Bronchial epithelial cell (primary cell): Measurements from ENCODE around the gene PTPRH. TPM values are rescaled to one million over a fixed set of nuclear protein-coding genes. Genes with fewer than 3 reads are reported as not detected.
A peak's percentile ranks its signal among the peaks of the same experiment; 100 is the strongest.
"Not testable (repeated sequence)": the region's sequence is repeated elsewhere in the genome, so short reads cannot be mapped to it uniquely, and the experiment has no call there.

ENCODE experiments used
- DNase-seq: peaks from one replicate; pipeline ENCODE4 v3.0.0-alpha.2; 2010; ENCODE audit warnings: low read depth
- FAIRE-seq: peaks from 2 replicates; lab custom pipeline; 2011; peaks lifted over from hg19 to GRCh38; lab: Jason Lieb, UNC
- H3K27me3 ChIP-seq: 2 replicates; pipeline ENCODE4 v1.5.1; 2011; ENCODE audit warnings: low read length; ENCODE audit not compliant: control insufficient read depth, insufficient read depth
- H3K36me3 ChIP-seq: 2 replicates; pipeline ENCODE4 v1.5.1; 2011; ENCODE audit warnings: low read length; ENCODE audit not compliant: control insufficient read depth, insufficient read depth
- H3K4me3 ChIP-seq: 2 replicates; pipeline ENCODE4 v1.5.1; 2011; ENCODE audit warnings: mild to moderate bottlenecking, low read depth, low read length, control low read depth
- total RNA-seq: library from RNA; depleted of rRNA; stranded (reverse); fragments of >200 nt; gene quantifications from 2 replicates; pipeline ENCODE4 v1.2.1, GENCODE V29; 2014
- TF ChIP-seq, protein P1 (sequence below): IDR thresholded peaks from 2 replicates; pipeline ENCODE4 v1.5.1; 2011; ENCODE audit warnings: mild to moderate bottlenecking, moderate library complexity, low read length, control low read depth, inconsistent platforms; ENCODE audit not compliant: insufficient read depth, severe bottlenecking

Gene PTPRH
- total RNA-seq, 1 donor from 2014 or later: 3.9 TPM

DNA sequence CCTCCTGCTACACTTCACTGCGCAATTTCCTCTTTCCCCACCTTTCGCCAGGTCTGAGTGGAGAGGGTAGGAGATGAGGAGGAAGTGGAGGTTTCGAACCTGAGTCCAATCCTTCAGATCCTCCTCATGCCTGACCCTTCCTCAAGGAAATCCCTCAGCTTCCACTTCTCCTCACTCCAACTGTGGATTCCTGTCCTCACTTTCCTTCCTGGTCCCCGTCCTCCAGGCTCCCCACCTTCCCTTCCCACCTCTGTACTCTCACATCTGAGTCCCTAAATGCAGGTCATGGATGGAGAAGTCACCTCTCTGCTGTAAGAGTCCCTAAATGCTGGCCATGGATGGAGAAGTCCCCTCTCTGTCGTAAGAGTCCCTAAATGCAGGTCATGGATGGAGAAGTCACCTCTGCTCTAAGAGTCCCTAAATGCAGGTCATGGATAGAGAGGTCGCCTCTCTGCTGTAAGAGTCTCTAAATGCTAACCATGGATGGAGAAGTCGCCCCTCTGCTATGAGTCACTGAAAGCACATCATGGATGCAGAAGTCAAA is 16.2 kb upstream of the PTPRH start:
- DNase-seq (no peak), FAIRE-seq (no peak)
- Histone ChIP-seq H3K27me3 (no peaks in the 10 kb centered on the region), H3K36me3 (peaks cover 11% of the 10 kb centered on the region), H3K4me3 (no peak overlapping the region)
- TF ChIP-seq, protein P1, sequence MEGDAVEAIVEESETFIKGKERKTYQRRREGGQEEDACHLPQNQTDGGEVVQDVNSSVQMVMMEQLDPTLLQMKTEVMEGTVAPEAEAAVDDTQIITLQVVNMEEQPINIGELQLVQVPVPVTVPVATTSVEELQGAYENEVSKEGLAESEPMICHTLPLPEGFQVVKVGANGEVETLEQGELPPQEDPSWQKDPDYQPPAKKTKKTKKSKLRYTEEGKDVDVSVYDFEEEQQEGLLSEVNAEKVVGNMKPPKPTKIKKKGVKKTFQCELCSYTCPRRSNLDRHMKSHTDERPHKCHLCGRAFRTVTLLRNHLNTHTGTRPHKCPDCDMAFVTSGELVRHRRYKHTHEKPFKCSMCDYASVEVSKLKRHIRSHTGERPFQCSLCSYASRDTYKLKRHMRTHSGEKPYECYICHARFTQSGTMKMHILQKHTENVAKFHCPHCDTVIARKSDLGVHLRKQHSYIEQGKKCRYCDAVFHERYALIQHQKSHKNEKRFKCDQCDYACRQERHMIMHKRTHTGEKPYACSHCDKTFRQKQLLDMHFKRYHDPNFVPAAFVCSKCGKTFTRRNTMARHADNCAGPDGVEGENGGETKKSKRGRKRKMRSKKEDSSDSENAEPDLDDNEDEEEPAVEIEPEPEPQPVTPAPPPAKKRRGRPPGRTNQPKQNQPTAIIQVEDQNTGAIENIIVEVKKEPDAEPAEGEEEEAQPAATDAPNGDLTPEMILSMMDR: no peak

DNA sequence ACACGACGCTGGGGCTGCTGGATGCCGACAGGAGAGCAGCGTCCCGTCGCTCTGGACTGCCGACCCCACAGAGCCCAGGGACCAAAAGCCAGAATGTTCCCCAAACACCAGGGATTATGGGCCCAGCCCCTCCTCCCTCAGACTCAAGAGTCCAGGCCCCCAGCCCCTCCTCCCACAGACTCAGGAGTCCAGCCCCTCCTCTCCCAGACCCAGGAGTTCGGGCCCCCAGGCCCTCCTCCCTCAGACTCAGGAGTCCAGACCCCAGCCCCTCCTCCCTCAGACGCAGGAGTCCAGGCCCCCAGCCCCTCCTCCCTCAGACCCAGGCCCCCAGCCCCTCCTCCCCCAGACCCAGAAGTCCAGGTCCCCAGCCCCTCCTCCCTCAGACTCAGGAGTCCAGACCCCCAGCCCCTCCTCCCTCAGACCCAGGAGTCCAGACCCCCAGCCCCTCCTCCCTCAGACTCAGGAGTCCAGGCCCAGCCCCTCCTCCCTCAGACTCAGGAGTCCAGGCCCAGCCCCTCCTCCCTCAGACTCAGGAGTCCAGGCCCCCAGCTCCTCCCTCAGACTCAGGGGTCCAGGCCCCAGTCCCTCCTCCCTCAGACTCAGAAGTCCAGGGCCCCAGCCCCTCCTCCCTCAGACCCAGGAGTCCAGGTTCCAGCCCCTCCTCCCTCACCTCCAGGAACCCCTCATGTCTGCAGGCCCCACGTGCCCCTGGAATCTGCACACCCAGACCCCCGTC is 15.5 kb upstream of the PTPRH start:
- DNase-seq, H3K4me3 ChIP-seq, FAIRE-seq, H3K27me3 ChIP-seq: not testable (repeated sequence)
- H3K36me3 ChIP-seq: peaks cover 11% of the 10 kb centered on the region

DNA sequence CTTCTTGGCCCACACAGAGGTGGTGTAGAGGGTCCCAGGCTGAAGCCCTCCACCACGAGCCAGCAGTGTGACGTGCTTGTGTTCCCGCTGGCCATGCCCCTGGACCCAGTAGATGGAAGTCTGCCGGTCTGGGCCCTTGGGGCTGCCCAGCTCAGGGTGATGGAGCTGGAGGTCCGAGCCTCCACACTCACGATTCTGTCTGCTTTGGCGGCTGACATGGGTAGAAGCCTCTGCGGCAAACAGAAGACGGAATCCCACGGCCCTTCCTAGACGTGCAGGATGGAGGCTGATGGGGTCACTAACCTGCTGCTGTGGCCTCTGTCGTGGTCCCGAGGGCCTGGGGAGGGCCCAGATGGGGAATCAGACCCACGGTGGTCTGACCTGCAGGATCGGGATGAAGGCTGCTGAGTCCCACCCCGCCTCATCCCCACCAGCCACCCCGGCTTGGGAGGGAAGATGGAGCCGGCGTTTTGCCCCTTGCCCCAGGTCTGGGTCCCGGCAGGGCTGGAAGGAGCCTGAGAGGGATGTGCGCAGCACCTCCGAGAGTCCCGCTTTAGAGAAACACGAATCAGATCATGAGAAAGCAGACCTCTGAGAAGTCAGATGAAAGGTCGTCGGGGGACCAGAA is 14.9 kb upstream of the PTPRH start:
- Histone ChIP-seq H3K36me3 (peaks cover 9% of the 10 kb centered on the region), H3K27me3 (no peaks in the 10 kb centered on the region), H3K4me3 (no peak overlapping the region)
- TF ChIP-seq, protein P1: no peak
- no peak for FAIRE-seq
- DNase-seq: no peak

GRCh38 chr19:55223291-55224037 is 14.2 kb upstream of the PTPRH start:
- peak; percentile 52 for FAIRE-seq
- Histone ChIP-seq H3K27me3 (no peaks in the 10 kb centered on the region), H3K4me3 (no peak overlapping the region), H3K36me3 (peaks cover 7% of the 10 kb centered on the region)
- no peak for DNase-seq
- TF ChIP-seq, protein P1: no peak

GRCh38 chr19:55220525-55220924 is 11.2 kb upstream of the PTPRH start:
- TF ChIP-seq, protein P1: no peak
- peak; percentile 60 for FAIRE-seq
- Histone ChIP-seq H3K4me3 (no peak overlapping the region), H3K27me3 (no peaks in the 10 kb centered on the region), H3K36me3 (peaks cover 1% of the 10 kb centered on the region)
- DNase-seq: no peak
